Endothelial cell of hepatic sinusoid (primary cell): ENCODE data around the gene SMIM41.

Experiments used
- in situ Hi-C: cut with HindIII; loops from 2 replicates; pipeline ENCODE4 v1.10.0; 2017; ENCODE audit warnings: low sequenced_read_pairs

Gene SMIM41

DNA sequence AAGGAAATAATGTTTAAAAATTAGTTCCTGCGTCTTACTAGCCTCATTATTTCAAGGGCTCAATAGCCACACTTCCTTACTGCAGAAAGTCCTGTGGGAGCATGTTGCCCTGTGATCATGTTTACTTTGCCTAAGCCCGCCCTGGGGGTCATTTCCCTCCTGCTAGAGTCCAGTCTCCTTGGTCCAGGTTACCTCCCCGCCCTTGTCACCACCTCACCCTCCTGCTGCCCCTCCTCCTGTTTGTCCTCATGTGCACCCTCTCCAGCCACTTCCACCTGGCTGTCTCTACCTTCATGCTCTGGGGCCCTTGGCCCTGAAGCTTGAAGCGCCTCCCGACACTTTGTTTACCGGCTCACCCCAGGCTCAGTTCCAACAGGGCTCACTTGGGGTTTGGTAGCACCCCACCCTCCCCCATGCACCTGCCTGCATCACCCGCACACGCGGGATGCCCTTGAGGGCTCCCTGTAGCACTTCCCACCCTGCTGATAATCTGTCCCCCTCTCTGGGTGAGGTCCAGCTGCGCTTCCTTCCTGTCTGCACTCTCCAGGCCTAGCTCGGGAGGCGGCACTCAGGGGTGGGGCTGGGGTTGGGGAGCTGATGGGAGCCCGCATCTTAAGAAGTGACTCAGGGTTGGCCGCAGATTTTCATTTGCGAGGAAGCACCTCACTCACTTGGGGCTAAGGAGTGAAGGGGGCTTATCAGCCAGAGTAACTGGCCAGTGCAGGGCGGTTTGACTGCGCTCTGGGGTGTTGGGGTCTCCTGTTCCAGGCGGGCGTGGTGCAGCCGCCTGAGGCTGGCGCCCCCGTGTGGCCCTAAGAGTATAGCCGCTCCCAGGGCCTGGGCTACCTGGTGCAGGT is 40.1 kb downstream of the SMIM41 start:
- in situ Hi-C loops = loop anchor here (5.0 kb wide), 2 partner anchors 37 to 97 kb away; no protein-coding TSS in a partner anchor

DNA sequence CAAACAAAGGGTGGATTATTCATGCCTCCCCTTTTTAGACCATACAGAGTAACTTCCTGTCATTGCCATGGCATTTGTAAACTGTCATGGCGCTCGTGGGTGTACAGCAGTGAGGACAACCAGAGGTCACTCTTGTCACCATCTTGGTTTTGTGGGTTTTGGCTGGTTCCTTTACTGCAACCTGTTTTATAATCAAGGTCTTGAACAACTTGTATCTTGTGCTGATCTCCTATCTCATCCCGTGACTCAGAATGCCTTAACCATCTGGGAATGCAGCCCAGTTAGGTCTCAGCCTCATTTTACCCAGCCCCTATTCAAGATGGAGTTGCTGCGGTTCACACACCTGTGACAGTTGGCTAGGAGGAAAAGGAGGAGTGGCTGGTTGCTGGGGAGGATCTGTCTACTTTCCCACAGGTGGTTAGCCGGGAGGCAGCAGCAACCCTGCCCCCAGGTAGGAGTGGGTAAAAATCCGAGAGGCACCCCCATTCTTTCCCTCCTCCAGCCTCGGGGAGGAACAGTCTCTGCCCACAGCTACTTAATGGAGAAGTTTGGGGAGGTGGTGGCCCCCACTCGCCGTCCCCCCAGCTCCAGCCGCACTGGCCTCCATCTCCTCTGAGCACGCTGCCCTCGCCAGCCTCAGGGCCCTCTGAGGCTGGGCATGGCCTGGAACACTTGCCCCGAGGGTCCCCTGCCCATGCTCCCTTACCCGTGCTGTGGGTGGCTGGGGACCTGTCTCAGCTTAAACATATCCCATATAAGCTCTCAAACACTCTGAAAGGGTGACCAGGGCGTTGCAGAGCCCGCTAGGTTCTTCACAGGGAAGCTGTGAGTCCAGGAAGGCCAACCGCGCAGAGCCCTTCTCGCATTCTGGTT is 41.7 kb downstream of the SMIM41 start:
- in situ Hi-C loops = no loop called here

DNA sequence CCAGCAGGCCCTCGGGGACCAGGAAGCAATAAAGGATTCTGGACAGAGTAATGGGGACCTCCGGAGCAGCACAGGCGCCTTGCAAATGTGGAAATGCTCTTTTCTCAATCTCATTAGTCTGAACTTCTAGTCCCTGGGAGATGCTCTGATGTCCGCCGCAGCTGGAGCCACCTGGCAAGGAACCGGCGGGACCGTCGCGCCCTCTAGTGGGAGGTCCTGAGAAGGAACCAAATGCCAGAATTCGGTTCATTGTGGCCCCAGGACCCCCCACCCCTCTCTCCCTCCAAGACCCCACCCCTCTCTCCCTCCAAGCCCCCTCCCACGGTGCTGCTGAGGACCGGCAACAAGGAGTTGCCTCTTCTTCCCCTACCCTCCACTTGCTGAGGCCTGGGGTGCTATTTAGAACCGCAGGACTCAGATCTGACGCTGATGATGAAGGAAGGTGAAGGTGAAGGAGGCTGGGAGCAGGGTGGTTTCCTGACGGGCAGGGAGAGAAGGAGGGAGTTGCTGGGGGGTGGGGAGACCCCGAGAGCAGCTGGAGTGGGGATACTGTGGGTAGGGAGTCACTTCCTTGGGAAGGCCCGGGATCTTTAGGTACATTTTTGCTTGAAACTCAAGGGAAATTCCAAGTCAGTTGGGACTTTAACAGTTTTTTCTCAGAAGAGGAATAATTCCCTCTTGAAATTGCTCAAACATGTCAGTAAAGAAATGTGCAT is 42.5 kb downstream of the SMIM41 start:
- in situ Hi-C loops = no loop called here

DNA sequence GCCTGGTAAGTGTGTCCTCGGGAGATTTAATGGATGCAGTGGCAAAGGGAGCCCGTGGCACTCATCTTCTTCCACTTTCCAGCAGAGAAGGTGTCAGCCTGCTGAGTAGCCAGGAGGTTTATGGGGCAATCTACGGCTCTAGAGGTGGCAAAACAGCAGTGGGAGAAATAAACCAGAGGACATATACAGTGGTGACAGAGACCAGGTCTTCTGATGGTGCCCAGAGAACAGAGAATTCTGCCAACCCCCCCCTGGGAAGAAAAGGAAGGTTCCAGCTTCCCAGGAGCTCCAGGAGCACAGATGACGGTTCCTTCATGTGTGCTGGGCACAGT is 43.0 kb downstream of the SMIM41 start:
- in situ Hi-C loops = no loop called here

DNA sequence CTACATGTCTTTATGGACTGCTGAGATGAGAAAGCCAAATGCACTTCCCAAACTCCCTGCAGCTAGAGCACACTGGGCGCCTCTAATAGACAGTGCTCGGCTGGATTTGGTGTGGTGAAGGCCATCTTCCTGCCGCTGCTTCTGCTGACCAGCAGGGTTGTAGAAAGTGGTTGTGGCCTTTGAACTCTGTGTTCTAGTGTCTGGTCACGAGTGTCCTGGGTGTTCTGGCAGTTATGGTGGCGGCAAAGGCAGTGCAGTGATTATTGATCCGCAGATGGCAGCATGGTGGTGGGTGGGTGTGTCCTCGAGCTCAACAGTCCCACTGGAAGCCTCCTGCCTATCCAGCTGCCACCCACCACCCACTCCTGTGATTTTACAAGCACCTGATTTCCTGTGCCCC is 43.4 kb downstream of the SMIM41 start:
- in situ Hi-C loops = no loop called here

DNA sequence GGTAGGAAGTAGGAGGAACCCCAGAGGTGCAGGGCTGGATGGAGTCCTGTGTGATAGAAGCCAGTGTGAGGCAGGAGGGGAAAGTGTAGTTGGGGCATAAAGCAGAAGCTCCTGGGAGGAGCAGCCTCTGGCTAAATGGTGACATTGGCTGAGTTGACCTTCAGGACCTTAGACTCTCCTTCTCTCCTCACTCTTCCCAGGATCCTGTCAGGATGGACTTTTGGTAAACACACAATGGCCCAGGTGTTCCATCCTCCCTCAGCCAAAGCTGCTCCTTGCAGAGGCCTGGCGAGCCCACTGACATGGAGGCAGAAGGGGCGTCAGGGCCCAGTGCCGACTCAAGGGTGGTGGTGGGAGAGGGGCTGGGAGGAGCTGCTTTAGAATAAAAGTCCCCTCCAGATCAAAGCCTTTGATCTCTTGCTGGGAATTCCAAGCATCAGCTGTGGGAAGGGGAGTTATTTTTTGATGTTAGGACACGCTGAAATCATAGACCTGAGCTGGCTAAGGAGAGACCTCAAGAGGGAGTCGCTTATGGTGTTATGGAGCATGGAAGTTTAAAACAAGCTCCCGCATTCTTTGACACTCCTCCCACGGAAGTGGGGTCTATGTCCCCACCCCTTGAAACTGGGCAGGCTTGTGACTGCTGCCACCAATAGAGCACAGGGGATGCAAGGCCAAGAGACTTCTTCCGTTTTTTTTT is 44.1 kb downstream of the SMIM41 start:
- in situ Hi-C loops = no loop called here

DNA sequence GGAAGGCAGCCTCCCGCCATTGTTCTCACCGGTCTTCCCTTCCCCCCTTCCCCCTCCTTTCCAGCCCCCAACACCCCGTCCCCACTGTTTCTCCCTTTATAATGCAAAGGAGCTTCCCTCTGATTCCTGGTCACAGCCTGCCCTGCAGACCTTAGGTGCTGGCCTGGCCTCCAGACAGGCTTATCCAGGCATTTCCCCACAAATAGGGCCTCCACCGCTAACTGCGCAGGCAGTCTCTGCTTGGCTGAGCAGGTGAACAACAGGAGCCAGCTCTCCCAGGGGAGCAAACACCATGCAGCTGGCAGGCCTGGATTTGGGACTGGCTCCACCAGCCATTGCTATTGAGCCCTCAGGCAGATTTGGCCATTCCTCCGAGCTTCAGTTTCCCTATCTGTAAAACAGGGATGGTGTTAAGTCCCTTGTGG is 46.0 kb downstream of the SMIM41 start:
- in situ Hi-C loops = no loop called here

DNA sequence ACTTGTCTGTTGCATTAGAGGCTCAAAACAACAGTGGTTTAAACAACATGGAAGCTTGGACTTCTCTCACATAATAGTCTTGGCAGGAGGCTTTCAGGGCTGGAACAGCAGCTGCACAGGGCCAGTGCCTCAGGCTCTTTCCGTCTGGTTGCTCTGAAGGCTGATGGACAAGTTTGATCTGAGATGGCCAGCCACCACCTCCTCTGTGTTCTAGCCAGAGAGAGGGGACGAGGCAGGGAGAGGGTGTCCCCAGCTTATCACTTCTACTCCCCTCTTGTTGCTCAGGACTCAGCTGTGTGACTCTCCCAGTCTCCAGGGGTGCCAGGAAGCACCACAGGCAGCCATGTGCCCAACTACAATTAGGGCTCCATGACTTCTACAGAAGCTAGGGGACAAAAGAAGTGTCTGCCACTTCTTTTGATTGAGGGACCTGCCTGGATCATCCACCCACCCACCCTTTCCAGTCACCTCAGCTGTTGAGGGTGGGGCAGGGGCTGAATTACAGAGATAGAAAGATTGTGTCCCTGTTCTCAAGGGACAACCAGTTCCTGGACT is 46.6 kb downstream of the SMIM41 start:
- in situ Hi-C loops = no loop called here

DNA sequence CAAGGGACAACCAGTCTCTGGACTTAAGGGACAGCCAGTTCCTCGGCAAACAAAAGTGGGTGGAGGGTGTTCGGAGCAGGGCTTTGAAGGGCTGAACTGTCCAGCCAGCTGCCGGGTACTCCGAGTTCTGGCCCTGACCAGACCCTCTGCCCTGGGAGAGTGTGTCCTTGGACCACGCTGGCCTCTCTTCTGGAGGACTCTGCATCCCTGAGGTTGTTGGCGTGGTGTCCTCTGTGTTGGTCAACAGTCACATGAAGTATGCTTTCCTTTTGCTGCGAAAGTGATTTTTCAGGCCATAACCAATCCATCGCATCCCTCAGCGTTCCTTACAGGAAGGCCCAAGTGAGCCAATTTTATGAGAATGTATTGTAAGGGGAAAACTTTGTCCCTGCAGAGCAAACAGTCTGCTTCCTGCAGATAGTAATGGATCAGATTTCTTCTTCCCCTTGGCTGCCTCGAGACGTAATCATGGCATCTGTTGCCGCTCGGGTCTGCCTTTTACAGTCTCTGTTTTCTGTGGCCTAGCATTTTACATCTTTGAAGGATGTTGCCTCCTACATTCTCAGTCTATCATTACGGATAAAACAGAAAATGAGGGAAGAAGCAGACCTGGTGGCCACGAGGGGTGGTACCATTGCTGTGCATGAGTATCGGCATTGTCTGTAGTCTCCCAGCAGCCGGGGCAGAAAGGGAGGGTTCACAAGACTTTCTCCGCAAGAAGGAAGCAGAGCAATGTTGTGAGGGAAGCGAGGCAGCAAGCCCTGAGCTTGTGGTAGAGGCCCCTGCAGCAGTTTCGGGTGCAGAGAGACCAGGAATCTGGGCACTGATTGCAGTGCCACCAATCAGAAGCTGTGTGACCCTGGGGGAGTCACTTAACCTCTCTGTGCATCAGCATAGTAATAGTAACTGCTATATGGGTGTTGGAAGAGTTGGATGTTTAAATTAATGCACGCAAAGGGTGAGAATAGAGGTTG is 47.4 kb downstream of the SMIM41 start:
- in situ Hi-C loops = no loop called here

DNA sequence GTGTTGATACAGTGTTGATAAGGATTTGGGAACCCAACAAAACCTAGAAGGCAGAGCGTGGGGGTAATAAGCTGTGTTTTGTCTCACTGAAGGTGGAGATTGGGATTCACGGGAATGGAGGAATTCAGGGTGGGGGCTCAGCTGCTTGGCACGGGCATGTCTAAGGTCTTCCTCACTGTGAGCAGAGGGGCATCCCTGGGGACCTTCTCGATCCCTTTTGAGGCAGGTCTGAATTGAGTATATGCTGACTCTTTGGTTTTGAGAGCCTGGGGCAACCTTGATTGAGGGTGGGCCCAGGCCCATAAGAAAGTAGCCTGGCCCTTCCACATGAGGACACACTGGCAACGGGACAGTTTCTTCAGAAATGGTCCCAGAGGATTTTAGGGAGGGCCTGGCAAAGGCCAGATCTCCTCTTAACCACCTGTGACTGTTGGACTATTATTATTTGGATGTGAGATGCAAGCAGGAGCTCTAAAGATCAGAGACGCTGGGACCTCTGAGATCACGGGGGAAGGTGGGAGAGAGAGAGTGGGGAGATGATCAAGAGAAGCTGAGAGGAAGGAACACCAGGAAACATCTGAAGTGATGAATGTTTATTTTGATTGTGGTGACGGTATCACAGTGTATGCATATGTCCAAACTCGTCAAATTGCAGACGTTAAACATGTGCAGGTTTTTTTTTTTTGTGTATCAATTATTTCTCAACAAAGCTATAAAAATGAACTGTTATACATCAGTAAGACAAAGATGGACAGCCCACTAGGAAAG is 48.4 kb downstream of the SMIM41 start:
- in situ Hi-C loops = no loop called here

DNA sequence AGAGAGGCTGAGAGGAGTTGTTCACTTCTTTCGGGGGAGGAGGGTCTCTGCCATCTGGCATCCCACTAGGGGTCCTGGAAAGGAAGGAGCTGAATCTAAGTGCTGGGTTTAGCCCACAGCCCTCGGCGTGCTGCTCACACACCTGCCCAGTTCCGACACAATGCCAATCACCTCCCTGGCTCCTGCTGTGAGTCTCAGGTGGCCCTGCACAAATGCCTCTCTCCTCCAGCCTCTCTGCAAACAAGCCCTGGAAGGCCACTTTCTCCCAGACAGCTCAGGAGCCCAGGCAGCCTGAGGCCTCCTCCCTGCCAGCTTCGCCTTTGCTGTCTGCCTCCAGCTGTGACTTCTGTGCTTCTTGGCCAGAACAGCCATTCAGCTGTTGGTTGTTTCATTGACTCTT is 51.2 kb downstream of the SMIM41 start:
- in situ Hi-C loops = no loop called here

DNA sequence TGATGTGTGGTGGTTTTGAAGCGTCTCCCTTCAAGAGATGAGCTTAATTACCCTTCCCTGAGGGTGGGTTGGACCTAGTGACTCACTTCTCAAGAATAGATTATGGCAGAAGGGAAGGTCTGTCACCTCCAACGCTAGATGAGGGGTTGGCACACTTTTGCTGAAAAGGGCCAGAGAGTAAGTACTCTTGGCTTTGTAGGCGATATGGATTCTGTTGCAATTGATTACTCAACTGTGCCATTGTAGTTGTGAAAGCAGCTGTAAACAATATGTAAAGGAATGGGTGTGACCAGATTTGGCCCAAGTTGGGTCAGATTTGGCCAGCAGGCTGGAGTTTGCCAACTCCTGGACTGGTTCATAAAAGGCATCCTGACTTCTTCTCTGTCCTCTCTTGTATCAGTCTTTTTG is 53.3 kb downstream of the SMIM41 start:
- in situ Hi-C loops = no loop called here

DNA sequence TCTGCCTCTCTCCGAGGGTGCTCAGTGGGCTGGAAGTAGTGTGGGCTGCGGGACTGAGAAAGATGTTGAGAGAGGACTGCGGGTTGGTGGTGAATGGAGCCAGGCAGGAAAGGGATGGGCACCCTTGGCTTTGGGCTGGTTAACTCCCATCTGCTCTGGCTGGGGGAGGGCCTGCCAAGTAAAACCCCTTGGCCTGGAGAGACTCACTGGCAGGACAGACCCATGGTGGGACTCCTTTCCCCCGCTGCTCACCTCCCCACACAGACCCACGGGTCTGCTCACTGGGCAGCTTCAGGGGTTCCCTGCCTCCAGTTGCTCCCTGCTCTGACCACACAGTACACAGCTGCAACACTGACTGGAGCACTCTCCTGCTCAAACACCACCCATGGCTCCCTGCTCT is 58.2 kb downstream of the SMIM41 start:
- in situ Hi-C loops = loop anchor here (5.0 kb wide), 1 partner anchor 45 kb away; no protein-coding TSS in a partner anchor

DNA sequence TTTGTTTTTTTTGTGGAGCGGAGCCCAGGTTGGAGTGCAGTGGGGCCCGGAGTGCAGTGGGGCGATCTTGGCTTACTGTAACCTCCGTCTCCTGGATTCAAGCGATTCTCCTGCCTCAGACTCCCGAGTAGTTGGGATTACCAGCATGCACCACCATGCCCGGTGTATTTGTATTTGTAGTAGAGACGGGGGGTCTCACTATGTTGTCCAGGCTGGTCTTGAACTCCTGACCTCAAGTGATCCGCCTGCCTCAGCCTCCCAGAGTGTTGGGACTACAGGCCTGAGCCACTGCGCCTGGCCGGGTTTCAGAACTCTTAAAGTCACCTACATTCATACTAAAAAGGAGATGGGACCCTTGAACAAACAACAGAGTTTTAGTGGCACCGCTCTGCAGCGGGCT is 59.6 kb downstream of the SMIM41 start:
- in situ Hi-C loops = loop anchor here (5.0 kb wide), 1 partner anchor 47 kb away; no protein-coding TSS in a partner anchor

DNA sequence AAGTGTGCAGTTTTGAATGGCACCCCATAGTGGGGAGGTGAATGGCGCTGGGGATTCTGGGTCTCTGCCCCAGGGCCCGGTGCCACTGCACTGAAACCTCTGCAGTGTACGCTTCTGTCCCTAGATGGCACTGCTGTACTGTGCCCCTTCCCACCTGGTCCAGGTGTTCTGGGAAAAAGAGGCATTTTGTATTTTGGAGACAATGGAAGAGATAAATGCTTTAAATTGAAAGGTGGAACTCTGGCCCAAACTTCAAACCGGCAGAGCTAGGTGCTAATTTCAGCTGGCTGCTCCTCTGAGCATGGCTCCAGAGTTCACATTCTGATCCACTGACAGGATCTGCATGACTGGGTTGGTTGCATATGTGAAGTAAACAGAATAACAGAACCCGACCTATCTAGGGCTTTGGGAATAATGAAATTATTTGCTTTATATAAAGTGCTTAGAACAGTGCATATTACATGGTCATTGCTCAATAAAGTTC is 60.1 kb downstream of the SMIM41 start:
- in situ Hi-C loops = loop anchor here (5.0 kb wide), 1 partner anchor 47 kb away; no protein-coding TSS in a partner anchor

DNA sequence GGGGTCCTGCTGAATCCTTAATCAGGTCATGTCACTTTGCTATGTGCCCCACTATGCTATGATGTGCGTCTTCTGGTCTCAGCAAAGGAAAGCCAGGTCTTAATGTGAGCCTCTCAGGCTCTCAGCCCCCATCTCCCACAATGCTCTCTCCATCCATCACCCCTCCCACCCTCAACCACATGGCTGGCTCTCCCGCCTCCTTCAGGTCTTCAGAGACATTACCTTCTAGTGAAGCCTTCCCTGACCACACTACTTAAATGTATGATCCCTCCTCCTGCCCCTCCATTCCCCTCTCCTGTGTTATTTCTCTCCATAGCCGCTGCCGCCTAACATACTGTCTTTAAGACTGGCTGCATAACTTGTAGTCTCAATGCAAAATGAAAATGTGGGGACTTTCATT is 61.8 kb downstream of the SMIM41 start:
- in situ Hi-C loops = no loop called here

DNA sequence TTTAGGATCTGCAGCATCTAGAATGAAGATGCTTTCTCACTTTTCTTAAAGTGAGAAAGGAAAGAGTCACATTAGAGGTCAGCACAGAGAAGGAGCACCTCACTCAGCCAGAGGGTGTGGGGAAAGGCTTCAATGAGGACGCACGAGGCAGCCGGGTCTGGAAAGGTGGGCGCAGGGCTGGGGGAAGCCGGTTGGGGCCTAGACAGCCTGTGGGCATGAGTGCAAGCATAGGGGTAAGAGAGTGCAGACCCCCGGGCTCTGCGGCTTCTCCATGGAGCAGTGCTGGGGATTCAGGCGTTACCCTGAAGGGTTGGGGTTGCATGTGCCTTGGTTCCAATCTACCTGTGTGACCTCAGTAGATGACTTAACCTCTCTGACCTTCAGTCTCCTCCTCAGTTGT is 62.4 kb downstream of the SMIM41 start:
- in situ Hi-C loops = no loop called here

DNA sequence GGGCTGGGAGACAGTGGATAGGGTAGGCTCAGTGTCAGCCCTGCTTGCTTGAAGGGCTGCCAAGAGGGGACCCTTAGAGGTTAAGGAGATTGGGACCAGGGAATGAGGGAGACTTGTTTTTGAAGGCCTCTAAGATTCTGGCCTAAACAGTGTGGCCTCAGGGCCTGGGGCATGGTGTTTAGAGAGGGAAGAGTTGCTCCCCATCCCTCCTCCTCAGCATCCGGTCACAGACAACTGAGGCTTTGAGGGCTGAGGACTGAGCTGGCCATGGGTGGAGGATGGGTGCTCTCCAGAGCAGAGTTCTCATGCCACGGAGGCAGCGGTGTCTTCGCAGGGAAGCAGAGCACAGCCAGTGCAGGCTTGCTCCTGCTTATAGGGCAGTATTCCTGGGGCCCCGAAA is 62.9 kb downstream of the SMIM41 start:
- in situ Hi-C loops = no loop called here
